ENCODE results near the gene DHTKD1.
"Not testable (repeated sequence)": the region's sequence is repeated elsewhere in the genome, so short reads cannot be mapped to it uniquely, and the experiment has no call there.

Gene DHTKD1

DNA sequence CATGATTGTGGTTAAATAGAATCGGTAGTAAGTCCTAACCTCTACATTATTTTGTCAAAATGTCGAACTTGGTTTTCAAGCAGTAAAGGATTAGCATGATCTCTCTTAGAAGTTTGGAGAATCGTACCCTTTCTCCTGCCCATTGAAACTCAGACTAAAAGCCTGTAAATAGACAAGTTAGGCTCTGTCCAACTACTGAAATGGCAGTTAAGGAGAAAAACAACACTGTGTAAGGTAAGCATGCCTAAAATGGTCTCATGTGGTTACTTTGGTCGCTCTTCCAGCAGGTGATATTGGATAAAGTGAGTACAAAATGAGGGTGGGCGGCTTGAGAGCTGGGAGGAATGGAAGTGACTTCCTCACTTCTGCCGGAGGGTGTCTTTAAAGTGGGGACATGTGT is 85.8 kb downstream of the DHTKD1 start:
- no peak for DNase-seq

DNA sequence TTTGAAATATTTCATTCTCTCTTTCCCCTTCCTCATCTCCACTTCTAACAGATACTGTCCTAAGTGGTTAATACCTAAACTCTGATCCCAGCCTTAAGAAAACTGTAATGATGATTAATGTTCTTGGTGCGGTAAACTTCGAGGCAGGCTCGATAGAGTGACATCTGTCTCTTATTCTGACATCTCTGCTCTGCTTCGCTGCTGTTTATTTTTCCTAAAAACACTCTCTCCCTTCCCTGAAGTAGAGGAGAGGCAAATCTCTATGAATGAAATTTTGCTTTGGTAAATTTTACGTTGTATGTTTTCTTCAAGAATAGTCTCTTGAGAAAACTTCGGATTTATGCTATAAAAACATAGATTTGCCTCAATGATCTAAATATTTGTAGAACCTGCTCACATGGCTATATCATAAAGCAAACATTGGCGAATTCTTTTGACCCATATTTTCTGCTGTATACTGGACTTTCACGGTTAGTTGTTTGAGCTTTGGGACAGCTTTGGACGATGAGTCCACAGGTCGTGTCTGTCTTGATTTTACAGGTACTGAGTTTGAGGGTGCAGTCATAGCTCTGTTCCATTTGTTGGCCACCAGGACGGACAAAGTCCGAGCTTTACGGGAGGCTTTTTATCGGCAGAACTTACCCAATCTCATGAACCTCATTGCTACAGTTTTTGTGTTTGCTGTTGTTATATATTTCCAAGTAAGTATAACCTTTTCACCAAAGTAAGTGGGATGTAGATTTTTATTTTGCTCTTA is 87.8 kb downstream of the DHTKD1 start:
- no peak for DNase-seq

DNA sequence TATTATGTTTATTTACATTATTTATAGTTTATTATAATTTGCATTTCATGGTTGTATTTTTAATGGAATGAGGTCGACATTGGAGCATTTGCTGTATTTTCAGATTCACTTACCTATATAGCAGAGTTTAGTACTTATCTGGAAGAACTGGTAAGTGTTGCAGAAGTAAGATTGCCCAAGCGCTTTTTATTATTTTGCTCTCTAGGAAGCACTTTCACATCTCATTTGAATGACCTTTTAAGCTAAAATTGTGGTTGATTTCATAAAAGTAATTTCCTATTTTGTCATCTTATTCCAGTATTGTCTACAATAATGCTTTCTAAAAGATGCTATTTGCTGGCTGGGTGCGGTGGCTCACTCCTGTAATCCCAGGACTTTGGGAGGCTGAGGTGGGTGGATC is 89.4 kb downstream of the DHTKD1 start:
- no peak for DNase-seq

DNA sequence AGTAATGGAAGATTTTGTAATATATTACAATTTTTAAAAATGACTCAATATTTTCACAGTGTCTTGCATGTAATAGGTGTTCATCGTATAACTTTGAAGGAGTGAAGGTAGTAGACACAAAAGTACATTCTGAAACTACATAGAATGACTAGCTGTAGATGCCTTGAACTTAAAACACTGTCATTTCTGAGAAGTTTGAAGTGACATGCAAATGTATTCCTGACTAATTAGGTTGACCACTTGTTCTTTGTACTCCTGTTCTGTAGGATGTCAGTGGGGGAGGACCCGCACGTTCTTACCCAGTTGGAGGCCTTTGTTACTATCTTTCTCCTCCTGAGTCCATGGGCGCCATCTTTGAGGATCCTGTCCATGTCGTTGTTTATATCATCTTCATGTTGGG is 91.9 kb downstream of the DHTKD1 start:
- DNase-seq: no peak

DNA sequence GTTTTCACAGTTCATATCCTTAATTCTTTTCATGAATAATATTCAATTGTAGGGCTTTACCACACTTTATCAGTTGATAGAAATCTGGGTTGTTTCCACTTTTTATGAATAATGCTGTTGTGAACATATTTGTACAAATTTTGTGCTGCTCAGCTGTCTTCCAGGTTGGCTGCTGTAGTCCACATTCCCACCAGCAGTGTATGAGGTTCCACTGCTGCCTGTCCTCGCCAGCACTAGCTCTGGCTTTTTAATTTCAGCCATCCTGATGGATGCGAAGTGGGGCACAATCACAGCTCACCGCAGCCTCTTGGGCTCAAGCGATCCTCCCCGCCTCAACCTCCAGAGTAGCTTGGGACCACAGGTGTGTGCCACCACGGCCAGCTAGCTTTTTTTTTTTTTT is 94.2 kb downstream of the DHTKD1 start:
- DNase-seq: no peak

DNA sequence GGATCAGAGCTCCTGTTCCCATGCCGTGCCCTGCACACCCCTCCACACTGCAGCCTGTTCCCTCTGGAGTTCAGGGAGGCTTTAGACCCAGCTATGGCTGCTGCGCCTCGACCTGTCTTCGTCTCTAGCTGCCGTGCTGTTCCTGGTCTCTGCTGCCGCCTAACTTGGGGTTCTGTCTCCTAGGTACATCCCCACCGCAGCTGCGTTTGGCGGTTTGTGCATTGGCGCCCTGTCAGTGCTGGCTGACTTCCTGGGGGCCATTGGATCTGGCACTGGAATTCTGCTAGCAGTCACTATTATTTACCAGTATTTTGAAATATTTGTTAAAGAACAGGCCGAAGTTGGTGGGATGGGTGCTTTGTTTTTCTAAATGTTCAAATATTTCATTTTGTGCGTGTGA is 95.3 kb downstream of the DHTKD1 start:
- no peak for DNase-seq

DNA sequence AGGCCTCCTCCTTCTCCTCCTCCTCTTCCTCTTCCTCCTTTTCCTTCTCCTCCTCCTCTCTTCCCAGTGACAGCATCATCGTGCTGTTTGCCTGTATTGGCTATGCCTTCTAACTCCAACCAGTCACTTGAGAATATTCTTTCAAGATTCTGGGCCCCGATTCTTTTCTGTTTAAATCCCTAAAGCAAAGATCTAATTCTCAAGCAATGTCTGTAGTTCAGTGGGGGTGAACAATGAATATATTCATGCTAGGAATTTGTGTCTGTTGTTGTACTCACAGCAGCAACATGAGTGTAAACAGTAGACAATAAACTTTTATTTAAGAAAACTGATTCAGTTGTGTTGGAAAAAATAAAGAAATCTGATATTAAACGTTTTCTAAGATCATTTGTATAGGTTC is 96.3 kb downstream of the DHTKD1 start:
- DNase-seq: no peak

DNA sequence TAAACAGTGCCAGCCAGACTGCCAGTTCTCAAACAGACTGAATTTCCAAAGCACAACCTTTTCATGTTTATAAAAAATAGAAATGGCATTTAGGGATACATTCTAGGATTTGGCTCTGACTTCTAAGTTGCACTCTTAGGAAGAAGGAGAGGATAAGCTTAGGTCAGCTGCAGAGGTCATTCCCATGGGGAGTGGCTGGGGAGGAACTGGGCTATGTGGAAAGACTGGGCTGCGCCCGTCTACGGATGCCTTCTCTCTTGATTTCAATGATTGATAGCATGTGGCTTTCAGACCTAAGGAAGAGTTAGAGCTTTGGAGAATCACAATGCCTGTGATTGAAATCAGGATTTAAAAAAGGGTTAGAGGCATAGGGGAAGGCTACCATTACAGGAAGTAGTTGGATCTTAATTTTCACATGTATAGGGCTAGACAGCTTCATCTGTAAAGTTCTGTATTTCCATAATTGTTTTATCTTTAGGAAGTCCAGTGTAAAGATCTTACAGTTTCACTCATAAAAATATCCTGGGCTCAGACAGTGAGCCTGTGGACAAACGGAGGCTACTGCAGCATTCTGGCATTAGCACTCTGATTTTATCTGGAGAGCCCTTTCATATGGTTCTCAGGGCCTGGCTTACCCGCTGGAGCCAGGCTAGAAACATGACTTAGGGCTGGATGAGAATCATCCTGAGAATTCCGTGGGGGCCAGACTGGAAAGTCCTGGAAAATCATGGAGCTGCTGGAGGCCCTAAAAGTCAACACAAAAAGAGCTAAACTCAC is 97.4 kb downstream of the DHTKD1 start:
- DNase-seq: no peak

DNA sequence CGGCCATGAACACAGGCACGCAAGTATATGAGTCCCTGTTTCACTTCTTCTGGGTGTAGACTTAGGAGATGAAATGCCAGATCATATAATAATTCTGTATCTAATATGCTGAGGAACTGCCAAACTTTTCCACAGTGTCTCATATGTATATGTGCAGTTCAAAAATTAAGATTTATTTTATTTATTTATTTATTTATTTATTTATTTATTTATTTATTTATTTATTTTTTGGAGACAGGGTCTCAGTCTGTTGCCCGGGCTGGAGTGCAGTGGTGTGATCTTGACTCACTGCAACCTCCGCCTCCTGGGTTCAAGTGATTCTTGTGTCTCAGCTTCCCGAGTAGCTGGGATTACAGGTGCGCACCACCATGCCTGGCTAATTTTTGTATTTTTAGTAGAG is 102.8 kb downstream of the DHTKD1 start:
- DNase-seq: not testable (repeated sequence)

Measured in NK-92 treated with Interleukin-12 subunit alpha and Interleukin-12 subunit beta, amount 100 ng/mL, for 24 hours (cell line).